ENCODE data around the gene CDH5. TPM values are rescaled to one million over a fixed set of nuclear protein-coding genes. Genes with fewer than 3 reads are reported as not detected.

Gene CDH5
- total RNA-seq, result 10 to 100 TPM; 56.0 to 90.0 (median 67.2) TPM

GRCh38 chr16:66366433-66367299 lies at the start of gene CDH5:
Gene CDH5 (plus strand): TSS chr16:66366691. CDS start chr16:66379338, 12,647 bp downstream.
- 70 to 72% methylated on average over 6 to 15 of the region's 25 CpGs for WGBS, 2 donors
- Histone ChIP-seq H3K36me3 (no peaks in the 10 kb centered on the region), H3K9me3 (no peaks in the 10 kb centered on the region), H3K27me3 (no peaks in the 10 kb centered on the region), H3K4me1 (peaks cover 0 to 31% of the 10 kb centered on the region in 2 donors), H3K4me3 (replicated peaks in 1 of 3) (peak within 1 kb of the TSS in 2 of 3 donors; percentile 7 to 23), H3K27ac (peak within 1 kb of the TSS; percentile 63 to 68 (median 67))
- intact Hi-C loops (cut with DNase I), result no loop called here
- peak; percentile 29 to 40 for DNase-seq
- TF ChIP-seq POLR2A (IDR thresholded peaks at IDR 0.05) (peak in 1 of 2 donors; percentile 36), CTCF (IDR thresholded peaks at IDR 0.05) (no peak)

GRCh38 chr16:66318505-66318904 lies 48.0 kb upstream of the CDH5 start:
- no peak for DNase-seq
- peaks cover 0 to 7% of the 10 kb centered on the region in 2 donors for H3K4me1 ChIP-seq
- H3K36me3 ChIP-seq, result no peaks in the 10 kb centered on the region
- H3K4me3 ChIP-seq (replicated peaks in 1 of 3), result no peak overlapping the region
- intact Hi-C loops (cut with DNase I), result no loop called here
- H3K27me3 ChIP-seq, result no peaks in the 10 kb centered on the region
- TF ChIP-seq POLR2A (IDR thresholded peaks at IDR 0.05) (no peak), CTCF (IDR thresholded peaks at IDR 0.05) (no peak)
- no peaks in the 10 kb centered on the region for H3K9me3 ChIP-seq
- no peak overlapping the region for H3K27ac ChIP-seq
- 86 to 88% methylated on average over 1 of the region's 1 CpG for WGBS, 2 donors

GRCh38 chr16:66320774-66321173 lies 45.7 kb upstream of the CDH5 start:
- Histone ChIP-seq H3K27ac (no peak overlapping the region), H3K9me3 (no peaks in the 10 kb centered on the region), H3K4me3 (replicated peaks in 1 of 3) (no peak overlapping the region), H3K4me1 (no peaks in the 10 kb centered on the region), H3K27me3 (no peaks in the 10 kb centered on the region), H3K36me3 (no peaks in the 10 kb centered on the region)
- no peak for DNase-seq
- intact Hi-C loops (cut with DNase I), result no loop called here
- TF ChIP-seq CTCF (IDR thresholded peaks at IDR 0.05) (no peak), POLR2A (IDR thresholded peaks at IDR 0.05) (no peak)

GRCh38 chr16:66322174-66322573 lies 44.3 kb upstream of the CDH5 start:
- Histone ChIP-seq H3K4me1 (no peaks in the 10 kb centered on the region), H3K36me3 (no peaks in the 10 kb centered on the region), H3K27me3 (no peaks in the 10 kb centered on the region), H3K27ac (no peak overlapping the region), H3K4me3 (replicated peaks in 1 of 3) (no peak overlapping the region), H3K9me3 (no peaks in the 10 kb centered on the region)
- 72 to 76% methylated on average over 4 of the region's 4 CpGs for WGBS, 2 donors
- intact Hi-C loops (cut with DNase I), result no loop called here
- no peak for TF ChIP-seq POLR2A (IDR thresholded peaks at IDR 0.05)
- no peak for TF ChIP-seq CTCF (IDR thresholded peaks at IDR 0.05)
- DNase-seq, result no peak

- TF ChIP-seq POLR2A (IDR thresholded peaks at IDR 0.05), result no peak
- no peak for TF ChIP-seq CTCF (IDR thresholded peaks at IDR 0.05)
- intact Hi-C loops (cut with DNase I), result no loop called here
- 66 to 83% methylated on average over 6 to 8 of the region's 11 CpGs for WGBS, 2 donors
Measured at GRCh38 chr16:66324815-66325515, 41.5 kb upstream of the CDH5 start.

More at GRCh38 chr16:66324815-66325515, 41.5 kb upstream of the CDH5 start:
- Histone ChIP-seq H3K4me3 (replicated peaks in 1 of 3) (no peak overlapping the region), H3K9me3 (no peaks in the 10 kb centered on the region), H3K27me3 (no peaks in the 10 kb centered on the region), H3K4me1 (no peaks in the 10 kb centered on the region), H3K36me3 (no peaks in the 10 kb centered on the region), H3K27ac (no peak overlapping the region)
- no peak for DNase-seq
